Inflammatory macrophage treated with lipopolysaccharide for 4 hours (primary cell): Measurements from ENCODE around the gene DKC1.
A peak's percentile ranks its signal among the peaks of the same experiment; 100 is the strongest.

Source experiments
- DNase-seq: peaks from one replicate; pipeline ENCODE4 v3.0.0-alpha.2; 2020

Gene DKC1

GRCh38 chrX:154738011-154738738 is 24.5 kb upstream of the DKC1 start:
- peak; percentile 71 for DNase-seq

DNA sequence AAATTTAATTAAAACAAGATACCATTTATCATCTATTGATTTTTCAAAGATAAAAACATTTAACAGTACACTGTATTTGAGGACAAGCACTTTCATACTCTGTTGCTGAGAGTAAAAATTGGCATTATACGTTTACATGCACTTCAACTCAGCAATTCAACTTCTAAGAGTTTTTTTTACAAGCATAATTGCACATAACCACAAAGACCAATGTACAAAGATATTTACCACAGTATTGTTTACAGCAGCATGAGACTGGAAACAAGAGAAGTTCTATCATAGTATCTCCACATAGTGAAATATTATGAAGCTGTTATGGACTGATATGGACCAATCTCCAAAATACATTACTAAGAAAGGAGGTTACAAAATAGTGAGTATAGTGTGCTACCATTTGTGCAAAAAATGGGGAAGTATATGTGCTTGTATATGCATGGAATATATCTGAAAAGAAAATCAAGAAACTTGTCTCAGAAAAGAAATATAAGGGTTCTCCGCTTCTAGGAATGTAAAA is 22.7 kb upstream of the DKC1 start:
- DNase-seq = peak; percentile 35

DNA sequence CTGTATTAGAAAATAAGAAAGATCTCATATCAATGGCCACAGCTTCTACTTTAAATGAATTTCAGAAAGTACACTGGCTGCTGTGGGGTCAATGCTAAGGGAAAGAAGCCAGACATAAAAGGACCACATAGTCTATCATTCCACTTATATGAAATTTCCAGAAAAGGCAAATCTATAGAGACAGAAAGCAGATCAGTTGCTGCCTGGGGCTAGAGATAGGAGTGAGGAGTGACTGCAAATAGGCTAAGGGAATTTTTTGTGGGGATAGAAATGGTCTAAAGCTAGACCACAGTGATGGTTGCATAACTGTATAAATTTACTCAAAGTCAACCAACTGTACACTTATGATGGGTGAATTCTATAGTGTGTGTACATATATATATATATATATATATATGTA is 20.1 kb upstream of the DKC1 start:
- no peak for DNase-seq

- peak; percentile 56 for DNase-seq
Observed at GRCh38 chrX:154748712-154749339, 13.8 kb upstream of the DKC1 start.

DNA sequence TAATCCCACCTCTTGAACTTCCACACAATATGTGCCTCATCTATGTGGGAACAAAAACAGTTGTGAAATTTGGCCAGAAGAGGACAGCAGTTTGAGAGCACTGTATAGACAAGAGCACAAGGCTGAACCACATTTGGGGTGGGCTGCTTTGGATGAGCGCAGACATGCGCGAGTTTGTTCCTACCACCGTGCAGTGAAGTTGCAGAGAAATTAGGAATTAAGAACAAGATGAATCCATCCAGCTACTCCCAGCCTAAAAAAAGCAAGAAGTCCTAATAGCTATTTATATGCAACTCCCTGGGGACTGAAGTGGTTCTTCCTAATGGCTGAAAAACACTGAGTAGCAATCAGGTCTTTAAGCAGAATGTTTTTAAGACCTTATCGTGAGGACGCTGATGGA is 12.8 kb upstream of the DKC1 start:
- DNase-seq = peak; percentile 11

DNA sequence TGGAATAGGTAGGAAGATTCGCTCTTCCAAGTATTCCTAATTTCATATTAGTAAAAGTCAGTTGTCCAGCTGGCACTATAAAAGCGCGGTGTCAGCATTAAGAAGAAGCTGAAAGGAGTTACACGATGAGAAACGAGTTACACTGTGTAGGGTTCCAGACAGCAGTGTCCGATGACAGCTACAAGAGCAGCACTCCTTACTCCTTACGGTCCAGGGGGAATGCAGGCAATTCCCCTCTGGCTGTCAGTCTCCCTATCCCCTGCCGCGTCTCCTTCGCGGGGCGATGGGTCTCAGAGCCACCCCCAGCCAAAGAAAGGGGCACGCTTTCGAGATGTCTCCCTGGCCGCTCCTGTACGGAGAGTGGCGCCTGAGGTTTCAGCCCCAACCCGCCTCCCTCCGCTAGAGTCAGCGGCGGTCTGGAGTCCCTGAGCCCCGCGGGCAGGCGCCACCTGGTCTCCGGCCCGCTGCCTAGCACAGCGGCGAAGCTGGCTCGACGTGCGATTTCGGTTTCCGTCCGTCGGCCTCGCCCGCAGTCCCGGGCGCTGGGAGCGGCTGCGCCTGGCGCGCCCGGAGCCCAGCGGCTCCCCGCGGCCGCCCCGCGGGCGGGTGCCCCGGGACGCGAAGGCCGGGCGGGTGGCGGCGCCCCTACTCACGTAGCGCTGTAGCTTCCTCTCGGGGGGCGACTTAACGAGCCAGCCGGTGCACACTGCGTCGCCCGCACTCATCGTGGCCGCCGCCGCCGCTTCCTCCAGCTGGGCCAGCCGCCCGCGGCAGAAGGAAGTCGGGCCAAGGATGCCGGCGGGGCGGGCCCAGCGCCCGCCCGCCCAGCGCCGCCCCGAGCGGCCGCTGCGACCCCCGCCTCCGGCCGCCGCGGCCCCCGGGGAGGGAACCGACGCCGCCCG is 12.1 kb upstream of the DKC1 start, which contains the start of gene GAB3:
GAB3 (minus strand) TSS at position 777 of the 902 bp plus-strand sequence; CDS start at position 725, 52 bp downstream.
- peak; percentile 51 for DNase-seq

- DNase-seq = peak; percentile 14
Observed at GRCh38 chrX:154751203-154751668, 11.4 kb upstream of the DKC1 start.

GRCh38 chrX:154751669-154752271 is 10.9 kb upstream of the DKC1 start:
- DNase-seq = no peak

GRCh38 chrX:154758696-154759095 is 4.0 kb upstream of the DKC1 start:
- no peak for DNase-seq

DNA sequence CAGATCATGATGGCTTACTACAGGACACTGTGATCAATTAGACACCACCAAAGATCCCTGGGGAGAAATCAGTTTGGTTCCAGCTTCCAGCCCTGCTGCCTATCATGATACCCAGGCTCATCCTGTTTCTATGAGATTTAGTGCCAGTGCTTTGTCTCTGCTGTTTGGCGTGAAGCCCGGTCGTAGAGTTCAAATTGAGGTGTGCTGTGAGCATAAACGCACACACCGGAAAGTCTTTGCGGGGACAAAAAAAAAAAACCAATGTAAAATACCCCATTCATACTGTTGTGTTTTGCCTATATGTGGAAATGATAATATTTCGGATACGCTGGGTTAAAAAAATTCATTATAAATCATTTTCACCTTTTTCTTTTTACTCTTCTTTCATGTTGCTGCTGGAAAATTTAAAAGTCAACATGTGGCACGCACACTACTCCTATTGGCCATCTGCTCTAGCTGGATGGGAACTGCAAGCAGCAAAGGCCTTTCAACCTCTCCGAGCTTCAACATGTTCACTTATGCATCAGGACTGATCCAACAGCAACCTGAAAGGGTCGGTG is 607 bp upstream of the DKC1 start:
- DNase-seq = no peak

DNA sequence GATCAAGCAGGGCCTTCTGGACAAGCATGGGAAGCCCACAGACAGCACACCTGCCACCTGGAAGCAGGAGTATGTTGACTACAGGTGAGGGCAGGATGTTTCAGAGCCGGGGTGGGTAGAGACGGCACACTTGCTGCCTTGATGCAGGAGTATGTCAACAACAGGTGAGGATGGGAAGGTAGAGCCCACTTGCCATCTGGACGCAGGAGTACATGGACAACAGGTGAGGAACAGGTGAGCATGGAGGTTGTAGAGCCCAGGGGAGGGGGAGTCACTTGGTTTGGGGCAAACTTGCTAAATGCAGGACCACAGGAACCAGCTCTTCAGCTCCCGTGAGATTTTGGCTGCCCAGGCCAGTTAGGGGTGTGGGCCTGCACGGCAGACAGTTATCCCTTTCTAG is 12.0 kb downstream of the DKC1 start:
- no peak for DNase-seq

- DNase-seq = peak; percentile 54
Observed at GRCh38 chrX:154775419-154776349, 13.0 kb downstream of the DKC1 start.

DNA sequence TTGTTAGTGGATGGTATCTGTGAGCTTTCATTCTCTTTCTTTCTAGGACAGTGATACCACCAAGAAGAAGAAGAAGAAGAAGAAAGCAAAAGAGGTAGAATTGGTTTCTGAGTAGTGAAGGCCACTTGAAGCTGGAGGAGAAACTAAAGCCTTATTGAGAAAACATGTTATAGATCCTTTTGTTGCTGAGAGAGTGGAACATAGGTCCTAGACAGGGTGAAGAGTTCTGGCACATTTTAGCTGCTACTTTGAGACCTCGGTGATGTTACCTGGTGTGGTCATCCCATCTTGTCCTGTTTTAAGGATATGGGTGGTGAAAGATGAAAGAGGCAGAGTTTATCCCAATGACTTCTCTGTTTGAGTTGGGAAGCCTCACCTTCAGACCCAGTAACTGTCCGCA is 14.1 kb downstream of the DKC1 start:
- no peak for DNase-seq

DNA sequence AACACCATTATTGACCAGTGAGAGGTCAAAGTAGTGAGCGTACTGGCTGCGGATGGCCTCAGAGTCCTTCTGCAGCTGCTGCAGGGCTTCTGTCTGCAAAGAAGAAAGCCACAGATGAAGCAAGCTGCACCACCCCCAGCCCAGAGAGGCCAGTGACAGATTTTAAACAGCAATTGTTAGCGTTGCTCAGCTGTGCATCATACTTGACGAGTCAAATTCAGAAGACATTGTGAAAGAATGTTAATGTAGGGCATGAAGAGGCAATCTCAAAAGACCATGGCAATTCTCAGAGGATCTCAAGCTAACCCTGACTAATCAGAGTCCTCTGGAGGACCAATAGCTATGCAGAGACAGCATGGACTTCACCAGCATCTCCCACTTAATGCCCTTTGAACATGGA is 16.6 kb downstream of the DKC1 start:
- no peak for DNase-seq

GRCh38 chrX:154780968-154781367 is 18.3 kb downstream of the DKC1 start:
- no peak for DNase-seq

DNA sequence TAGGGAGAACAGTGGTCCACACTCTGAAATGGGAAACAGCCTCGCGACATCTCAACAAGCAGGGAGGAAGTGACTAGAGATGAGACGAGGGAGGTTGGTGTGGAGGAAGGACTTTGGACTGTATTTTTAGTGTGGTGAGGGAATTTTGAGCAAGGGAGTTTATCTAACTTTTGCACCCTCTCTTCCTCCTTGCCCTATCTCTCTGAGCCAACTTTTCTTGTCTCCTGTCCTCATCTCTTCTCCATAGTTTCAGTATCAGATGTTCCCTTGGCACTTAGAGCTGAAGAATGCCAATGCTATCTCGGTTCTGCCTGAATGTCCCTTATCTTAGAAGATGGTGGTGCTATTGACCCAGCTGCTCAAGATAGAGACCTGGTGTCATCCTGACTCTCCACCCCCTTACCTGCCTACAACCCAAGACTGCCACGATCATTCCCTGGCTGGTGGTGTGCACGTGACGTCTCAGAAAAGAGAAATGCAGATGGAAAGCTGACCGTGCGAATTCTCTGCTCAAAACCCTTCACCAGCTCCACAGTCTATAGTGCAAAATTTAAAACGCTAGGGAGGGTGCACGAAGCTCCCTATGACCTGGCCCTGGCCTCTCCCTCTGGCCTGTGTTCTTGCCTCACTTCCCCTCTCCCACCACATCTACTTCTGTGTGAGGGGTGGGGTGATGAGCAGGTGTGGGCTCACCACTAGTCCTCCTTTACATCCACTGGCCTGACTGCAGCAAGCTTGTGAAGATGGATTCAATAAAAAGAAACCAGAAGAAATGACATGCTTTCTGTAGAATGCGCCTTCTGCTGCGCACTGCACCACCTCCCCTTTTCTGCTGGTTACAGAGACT is 21.7 kb downstream of the DKC1 start:
- no peak for DNase-seq

DNA sequence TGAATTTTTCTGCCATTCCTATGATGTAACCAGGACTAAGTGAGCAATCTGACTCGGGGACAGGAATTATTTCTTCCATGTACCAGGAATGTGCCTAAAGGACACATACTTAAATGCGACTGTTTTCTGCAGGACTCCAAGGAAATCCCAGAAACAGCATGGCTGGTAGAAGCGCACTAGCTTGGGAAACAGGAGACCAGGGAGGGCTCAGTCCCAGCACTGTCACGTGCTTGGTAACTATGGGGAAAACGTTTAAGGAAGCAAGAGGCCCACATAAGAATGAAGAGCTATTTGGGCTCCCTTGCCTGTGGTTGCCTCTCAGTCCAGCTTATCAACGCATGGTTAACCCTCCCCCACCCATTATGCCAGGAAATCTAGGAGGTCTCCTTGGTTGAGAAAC is 23.1 kb downstream of the DKC1 start:
- DNase-seq = no peak

GRCh38 chrX:154791467-154791866 is 28.8 kb downstream of the DKC1 start:
- DNase-seq = no peak

DNA sequence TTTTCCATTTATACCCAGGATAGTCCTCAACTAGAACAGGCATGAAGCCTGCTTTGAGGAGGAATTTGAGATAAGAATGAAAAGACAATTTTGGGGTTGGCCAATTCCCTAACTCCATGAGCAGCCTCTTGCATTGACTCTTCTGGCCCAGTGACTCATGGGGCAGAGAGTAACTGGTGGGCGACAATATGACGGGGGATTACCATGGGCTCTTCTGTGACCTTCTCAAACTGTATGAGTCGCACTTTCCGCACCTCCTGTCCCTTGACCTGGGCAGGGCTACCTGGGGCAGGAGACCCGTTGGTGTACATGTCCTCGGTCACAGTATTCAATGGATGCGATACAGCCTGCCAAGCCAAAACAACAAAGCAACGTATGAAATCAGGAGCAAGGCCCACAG is 29.3 kb downstream of the DKC1 start:
- DNase-seq = no peak

DNA sequence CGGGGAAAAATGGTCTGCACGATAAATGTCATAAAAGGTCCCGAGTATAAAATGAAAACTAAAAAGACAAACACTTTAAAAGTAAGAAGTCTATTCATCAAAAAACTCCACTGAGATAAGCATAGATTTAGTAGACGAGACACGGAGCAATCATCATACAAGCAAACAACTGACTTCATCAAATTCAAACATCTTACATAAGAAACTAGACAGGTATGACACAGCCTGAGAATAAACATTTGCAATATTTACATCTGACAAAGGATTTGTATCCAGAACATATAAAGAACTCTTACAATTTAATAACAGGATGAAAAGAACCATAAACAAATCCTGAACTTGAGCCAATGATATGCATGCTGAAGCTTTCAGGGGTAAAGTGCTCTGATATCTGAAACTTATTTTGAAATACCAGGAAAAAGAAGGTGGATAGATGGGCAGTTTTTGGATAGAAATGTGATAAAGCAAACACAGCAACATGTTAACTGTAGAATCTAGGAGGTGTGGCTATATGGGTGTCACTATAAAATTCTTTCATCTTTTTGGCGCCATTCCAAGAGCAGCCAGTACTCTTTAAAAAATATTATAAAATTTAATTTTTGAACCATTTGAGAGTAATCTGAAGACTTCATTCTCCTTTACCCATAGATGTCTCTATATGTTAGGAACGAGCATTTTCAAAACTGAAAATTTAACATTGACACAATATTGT is 30.6 kb downstream of the DKC1 start:
- no peak for DNase-seq
